ENCODE data around the gene FAM20C.

DNA sequence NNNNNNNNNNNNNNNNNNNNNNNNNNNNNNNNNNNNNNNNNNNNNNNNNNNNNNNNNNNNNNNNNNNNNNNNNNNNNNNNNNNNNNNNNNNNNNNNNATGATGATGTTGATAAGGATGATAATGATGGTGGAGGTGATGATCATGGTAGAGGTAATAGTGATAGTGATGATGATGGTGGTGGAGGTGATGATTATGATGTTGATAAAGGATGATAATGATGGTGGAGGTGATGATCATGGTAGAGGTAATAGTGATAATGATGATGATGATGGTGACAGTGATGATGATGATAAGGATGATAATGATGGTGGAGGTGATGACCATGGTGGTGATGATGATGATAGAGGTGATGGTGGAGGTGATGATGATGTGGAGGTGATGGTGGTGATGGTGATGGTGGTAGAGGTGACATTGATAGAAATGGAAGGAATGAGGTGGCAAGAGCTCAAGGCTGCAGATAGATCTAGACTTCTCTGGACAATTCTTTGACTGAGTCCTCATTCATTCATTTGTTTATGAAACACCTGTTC, 47.8 kb downstream of the FAM20C start:
- no peak for TF ChIP-seq POLR2AphosphoS5 (IDR thresholded peaks at IDR 0.05; ENCODE audit: low read length)
- TF ChIP-seq, protein P1, sequence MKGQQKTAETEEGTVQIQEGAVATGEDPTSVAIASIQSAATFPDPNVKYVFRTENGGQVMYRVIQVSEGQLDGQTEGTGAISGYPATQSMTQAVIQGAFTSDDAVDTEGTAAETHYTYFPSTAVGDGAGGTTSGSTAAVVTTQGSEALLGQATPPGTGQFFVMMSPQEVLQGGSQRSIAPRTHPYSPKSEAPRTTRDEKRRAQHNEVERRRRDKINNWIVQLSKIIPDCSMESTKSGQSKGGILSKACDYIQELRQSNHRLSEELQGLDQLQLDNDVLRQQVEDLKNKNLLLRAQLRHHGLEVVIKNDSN (IDR thresholded peaks at IDR 0.05; ENCODE audit: borderline replicate concordance, extremely low read length, insufficient read depth, low read depth, low read length) = no peak
- no peak for TF ChIP-seq EP300 (IDR thresholded peaks at IDR 0.05; ENCODE audit: borderline replicate concordance in 1 of 2, control insufficient read depth in 1 of 2, low read depth in 2 of 2, low read length in 2 of 2)
- TF ChIP-seq HDGF (IDR thresholded peaks at IDR 0.05) = no peak
- no peak for TF ChIP-seq POLR2A (IDR thresholded peaks at IDR 0.05; ENCODE audit: low read depth, low read length)
- TF ChIP-seq CREB1 (IDR thresholded peaks at IDR 0.05; ENCODE audit: low read depth) = no peak
- TF ChIP-seq, protein P2, sequence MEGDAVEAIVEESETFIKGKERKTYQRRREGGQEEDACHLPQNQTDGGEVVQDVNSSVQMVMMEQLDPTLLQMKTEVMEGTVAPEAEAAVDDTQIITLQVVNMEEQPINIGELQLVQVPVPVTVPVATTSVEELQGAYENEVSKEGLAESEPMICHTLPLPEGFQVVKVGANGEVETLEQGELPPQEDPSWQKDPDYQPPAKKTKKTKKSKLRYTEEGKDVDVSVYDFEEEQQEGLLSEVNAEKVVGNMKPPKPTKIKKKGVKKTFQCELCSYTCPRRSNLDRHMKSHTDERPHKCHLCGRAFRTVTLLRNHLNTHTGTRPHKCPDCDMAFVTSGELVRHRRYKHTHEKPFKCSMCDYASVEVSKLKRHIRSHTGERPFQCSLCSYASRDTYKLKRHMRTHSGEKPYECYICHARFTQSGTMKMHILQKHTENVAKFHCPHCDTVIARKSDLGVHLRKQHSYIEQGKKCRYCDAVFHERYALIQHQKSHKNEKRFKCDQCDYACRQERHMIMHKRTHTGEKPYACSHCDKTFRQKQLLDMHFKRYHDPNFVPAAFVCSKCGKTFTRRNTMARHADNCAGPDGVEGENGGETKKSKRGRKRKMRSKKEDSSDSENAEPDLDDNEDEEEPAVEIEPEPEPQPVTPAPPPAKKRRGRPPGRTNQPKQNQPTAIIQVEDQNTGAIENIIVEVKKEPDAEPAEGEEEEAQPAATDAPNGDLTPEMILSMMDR (IDR thresholded peaks at IDR 0.05 in 2 of 3, conservative IDR thresholded peaks at IDR 0.05 in 1 of 3; ENCODE audit: control insufficient read depth in 2 of 3, extremely low read depth in 1 of 3, insufficient read depth in 1 of 3, low read depth in 3 of 3, low read length in 3 of 3) = no peak
- TF ChIP-seq STAT1 (conservative IDR thresholded peaks at IDR 0.05) = no peak
